IMR-90 (cell line): ENCODE measurements around the gene KCNQ5. TPM values are rescaled to one million over a fixed set of nuclear protein-coding genes. Genes with fewer than 3 reads are reported as not detected.

Experiments used
- ATAC-seq: fragments of 200-7000 bp; cut with Tn5 transposase; 2 replicates; pipeline ENCODE4 v1.9.1; 2020; ENCODE audit warnings: low read depth, mild to moderate bottlenecking, moderate library complexity
- BruUV-seq: library from RNA; stranded (reverse); fragments of 400-500 nt; replicated peaks from 2 replicates; lab custom pipeline; 2021; lab: Mats Ljungman, UMichigan
- CTCF ChIA-PET: fragments of 300-600 bp; formaldehyde crosslinking; extraction: SDS; loops from one replicate; lab custom pipeline; 2021; ENCODE audit warnings: antibody characterized with exemption; lab: Yijun Ruan, JAX
- POLR2A ChIA-PET: fragments of 300-600 bp; sonication (Branson Sonifier 250); formaldehyde crosslinking; loops from one replicate; lab custom pipeline; 2022; ENCODE audit warnings: antibody characterized with exemption; ENCODE audit not compliant: unreplicated experiment; lab: Charles Lee
- DNase-seq: peaks from one replicate; pipeline ENCODE4 v3.0.0; 2013
- H2AFZ ChIP-seq: replicated peaks from 2 replicates; pipeline ENCODE3; 2013; ENCODE audit warnings: low read length, mild to moderate bottlenecking; ENCODE audit not compliant: poor library complexity
- H2AK5ac ChIP-seq: 2 replicates; pipeline ENCODE4 v1.6.1; 2013; ENCODE audit warnings: low read depth, low read length, inconsistent platforms
- H2AK9ac ChIP-seq: replicated peaks from 2 replicates; pipeline ENCODE3; 2013; ENCODE audit warnings: mild to moderate bottlenecking, low read depth, low read length, moderate library complexity; ENCODE audit not compliant: poor library complexity
- H2BK120ac ChIP-seq: 2 replicates; pipeline ENCODE4 v1.6.1; 2013; ENCODE audit warnings: low read depth, low read length, inconsistent platforms
- H2BK15ac ChIP-seq: 3 replicates; pipeline ENCODE4 v1.6.1; 2013; ENCODE audit warnings: low read depth, low read length, inconsistent platforms
- H2BK20ac ChIP-seq: 2 replicates; pipeline ENCODE4 v1.6.1; 2013; ENCODE audit warnings: low read depth, mild to moderate bottlenecking, inconsistent platforms, low read length, moderate library complexity
- H2BK5ac ChIP-seq: 2 replicates; pipeline ENCODE4 v1.6.1; 2013; ENCODE audit warnings: mild to moderate bottlenecking, low read depth, low read length, inconsistent platforms; ENCODE audit not compliant: poor library complexity, severe bottlenecking
- H3K14ac ChIP-seq: replicated peaks from 2 replicates; pipeline ENCODE4 v1.6.1; 2013; ENCODE audit warnings: low read depth, low read length, inconsistent platforms
- H3K18ac ChIP-seq: 2 replicates; pipeline ENCODE4 v1.6.1; 2013; ENCODE audit warnings: low read depth, low read length, control low read depth
- H3K23ac ChIP-seq: 2 replicates; pipeline ENCODE4 v1.6.1; 2013; ENCODE audit warnings: low read depth, low read length, inconsistent platforms
- H3K27ac ChIP-seq: 2 replicates; pipeline ENCODE4 v1.5.1; 2013; ENCODE audit warnings: mild to moderate bottlenecking, control low read depth, low read length; ENCODE audit not compliant: insufficient read depth
- H3K27me3 ChIP-seq: 2 replicates; pipeline ENCODE4 v1.6.1; 2013; ENCODE audit warnings: low read length; ENCODE audit not compliant: control insufficient read depth, insufficient read depth
- H3K36me3 ChIP-seq: 2 replicates; pipeline ENCODE4 v1.6.1; 2013; ENCODE audit warnings: low read length, mixed read lengths; ENCODE audit not compliant: control insufficient read depth, insufficient read depth
- H3K4ac ChIP-seq: 2 replicates; pipeline ENCODE4 v1.6.1; 2013; ENCODE audit warnings: low read depth, low read length, inconsistent platforms
- H3K4me1 ChIP-seq: 2 replicates; pipeline ENCODE4 v1.6.1; 2013; ENCODE audit warnings: low read length, mixed read lengths; ENCODE audit not compliant: control insufficient read depth, insufficient read depth
- H3K4me2 ChIP-seq: 2 replicates; pipeline ENCODE4 v1.6.1; 2013; ENCODE audit warnings: low read depth, mild to moderate bottlenecking, control low read depth, low read length, moderate library complexity
- H3K4me3 ChIP-seq: 2 replicates; pipeline ENCODE4 v1.5.1; 2013; ENCODE audit warnings: low read depth, mild to moderate bottlenecking, control low read depth, low read length, moderate library complexity; ENCODE audit not compliant: insufficient read depth
- H3K56ac ChIP-seq: 2 replicates; pipeline ENCODE4 v1.6.1; 2013; ENCODE audit warnings: low read length, inconsistent platforms; ENCODE audit not compliant: insufficient read depth; ENCODE audit errors: extremely low read depth
- H3K79me1 ChIP-seq, 2 experiments: 2 replicates each; pipeline ENCODE4 v1.6.1; 2013; ENCODE audit warnings: low read length in 2 of 2, inconsistent platforms in 1 of 2, low read depth in 1 of 2
- H3K9ac ChIP-seq: 2 replicates; pipeline ENCODE4 v1.6.1; 2013; ENCODE audit warnings: low read depth, low read length, control low read depth
- H3K9me1 ChIP-seq: 2 replicates; pipeline ENCODE4 v1.6.1; 2013; ENCODE audit warnings: low read length, inconsistent platforms; ENCODE audit not compliant: insufficient read depth
- H3K9me3 ChIP-seq: 2 replicates; pipeline ENCODE4 v1.6.1; 2013; ENCODE audit warnings: low read length; ENCODE audit not compliant: control insufficient read depth, insufficient read depth
- H4K20me1 ChIP-seq: 2 replicates; pipeline ENCODE4 v1.6.1; 2013; ENCODE audit warnings: low read length, inconsistent platforms; ENCODE audit not compliant: insufficient read depth
- H4K5ac ChIP-seq: 2 replicates; pipeline ENCODE4 v1.6.1; 2013; ENCODE audit warnings: mild to moderate bottlenecking, low read depth, low read length, control low read depth
- H4K8ac ChIP-seq, 2 experiments: 2 replicates each; pipeline ENCODE4 v1.6.1; 2013; ENCODE audit warnings: low read depth in 2 of 2, low read length in 2 of 2, control low read depth in 1 of 2, inconsistent platforms in 1 of 2
- H4K91ac ChIP-seq: 2 replicates; pipeline ENCODE4 v1.6.1; 2013; ENCODE audit warnings: low read depth, low read length, inconsistent platforms; ENCODE audit not compliant: insufficient read depth
- CEBPB ChIP-seq: IDR thresholded peaks from 2 replicates; pipeline ENCODE4 v1.6.1; 2012; ENCODE audit warnings: low read depth, low read length, improper control_type of control experiment
- CTCF ChIP-seq: conservative IDR thresholded peaks from 2 replicates; pipeline ENCODE4 v1.5.1; 2012; ENCODE audit warnings: mild to moderate bottlenecking, low read depth, low read length, improper control_type of control experiment
- MAFK ChIP-seq: IDR thresholded peaks from 2 replicates; pipeline ENCODE4 v1.6.1; 2012; ENCODE audit warnings: low read depth, low read length, improper control_type of control experiment
- MAZ ChIP-seq: IDR thresholded peaks from 2 replicates; pipeline ENCODE4 v1.6.1; 2012; ENCODE audit warnings: low read depth, mild to moderate bottlenecking, low read length, improper control_type of control experiment, moderate library complexity, borderline replicate concordance
- RCOR1 ChIP-seq: IDR thresholded peaks from 2 replicates; pipeline ENCODE4 v1.6.1; 2012; ENCODE audit warnings: mild to moderate bottlenecking, low read length, improper control_type of control experiment; ENCODE audit not compliant: insufficient replicate concordance
- USF2 ChIP-seq: fragments of 150-350 bp; IDR thresholded peaks from 2 replicates; pipeline ENCODE4 v1.6.1; 2017; ENCODE audit warnings: mild to moderate bottlenecking, antibody characterized with exemption, low read length, low read depth
- WGBS, 2 experiments: methylation state at CpG; one replicate each; pipeline versions ENCODE4 v1.1.5 to v1.1.7; 2013; ENCODE audit warnings: missing lambda C conversion rate in 2 of 2; ENCODE audit not compliant: insufficient read length in 1 of 2; ENCODE audit errors: extremely low coverage in 2 of 2; 5-methylcytosine and 5-hydroxymethylcytosine counted together
- dilution Hi-C: fragments of 300-500 bp; cut with HindIII; formaldehyde crosslinking; loops from one replicate; pipeline ENCODE4 v1.14.3; 2018; ENCODE audit warnings: low sequenced_read_pairs; ENCODE audit not compliant: unreplicated experiment
- in situ Hi-C: fragments of 300-500 bp; cut with MboI; formaldehyde crosslinking; loops from 3 replicates; pipeline ENCODE4 v1.14.3; 2019; ENCODE audit warnings: low sequenced_read_pairs, inconsistent platforms, mixed read lengths
- intact Hi-C: fragments of 100-400 bp; cut with micrococcal nuclease; formaldehyde crosslinking; loops from 2 replicates; pipeline ENCODE4 v1.10.0; 2022
- polyA plus RNA-seq, 3 experiments: library from polyadenylated mRNA; depleted of rRNA; stranded (reverse); fragments of >200 nt; gene quantifications; 2 replicates each; pipeline ENCODE4 v1.2.3, GENCODE V29; 2012; ENCODE audit warnings: low replicate concordance in 1 of 3
- total RNA-seq: library from RNA; depleted of rRNA; stranded (reverse); fragments of >200 nt; gene quantifications from 2 replicates; pipeline ENCODE4 v1.2.3, GENCODE V29; 2012

Gene KCNQ5
- total and polyA plus RNA-seq, 2 of the 4 experiments (the other 2 are of a cell fraction): 0.75 to 1.3 TPM

- H3K4me2 ChIP-seq: no peak overlapping the region
- no peak overlapping the region for H2AK5ac ChIP-seq
- no peak overlapping the region for H3K27ac ChIP-seq
- H2AK9ac ChIP-seq: no peak overlapping the region
- no peak overlapping the region for H3K4me3 ChIP-seq
- H3K79me1 ChIP-seq: no peaks in the 10 kb centered on the region
- no peak overlapping the region for H2BK120ac ChIP-seq
- POLR2A ChIA-PET: no interaction called here
- H3K4me1 ChIP-seq: no peaks in the 10 kb centered on the region
- no peak overlapping the region for H2BK20ac ChIP-seq
- no peaks in the 10 kb centered on the region for H4K20me1 ChIP-seq
- H3K23ac ChIP-seq: no peak overlapping the region
- H2BK15ac ChIP-seq: no peak overlapping the region
- in situ Hi-C loops: no loop called here
- H3K27me3 ChIP-seq: no peaks in the 10 kb centered on the region
- H3K9ac ChIP-seq: no peak overlapping the region
- H3K9me3 ChIP-seq: no peaks in the 10 kb centered on the region
- no peak overlapping the region for H3K4ac ChIP-seq
- CTCF ChIA-PET: interaction anchor here (1.0 kb wide), 1 partner anchor 196 kb away, joined by 3 read pairs; no protein-coding TSS in a partner anchor
- TF ChIP-seq MAFK (no peak), CEBPB (no peak), MAZ (no peak), CTCF (no peak), USF2 (no peak), RCOR1 (no peak)
- H3K36me3 ChIP-seq: no peaks in the 10 kb centered on the region
- no peak overlapping the region for H2BK5ac ChIP-seq
- H4K8ac ChIP-seq: no peak overlapping the region
- no peak overlapping the region for H3K18ac ChIP-seq
- H3K14ac ChIP-seq: no peak overlapping the region
- no peak overlapping the region for H4K5ac ChIP-seq
- H4K91ac ChIP-seq: no peak overlapping the region
- dilution Hi-C loops: no loop called here
- WGBS, 2 experiments: no CpG with 5 or more reads among the region's 5 CpGs
- no peak overlapping the region for H2AFZ ChIP-seq
- BruUV-seq: no TSS peak
- ATAC-seq: no peak
- intact Hi-C loops: no loop called here
- no peak for DNase-seq
- H3K56ac ChIP-seq: no peak overlapping the region
- no peaks in the 10 kb centered on the region for H3K9me1 ChIP-seq
Observed at GRCh38 chr6:72930556-72931132, 308.8 kb downstream of the KCNQ5 start.
